Lower leg skin (tissue), 4 donors: ENCODE data around the gene NSUN6. TPM values are rescaled to one million over a fixed set of nuclear protein-coding genes. Genes with fewer than 3 reads are reported as not detected.

Experiments
- DNase-seq, 2 donors: peaks; one replicate each; pipeline ENCODE4 v3.0.0-alpha.2; 2019; ENCODE audit warnings: low spot score in 2 of 2
- H3K4me3 ChIP-seq: fragments of 200-600 bp; sonication (generic); 2 replicates; pipeline ENCODE4 v1.5.1; 2017; ENCODE audit warnings: mild to moderate bottlenecking, low read depth; ENCODE audit not compliant: poor library complexity, severe bottlenecking
- POLR2A ChIP-seq, 2 donors: fragments of 450-650 bp; IDR thresholded peaks; one replicate each; pipeline ENCODE4 v1.6.1; 2016 to 2017; ENCODE audit warnings: antibody characterized with exemption in 2 of 2, mild to moderate bottlenecking in 1 of 2, moderate library complexity in 1 of 2
- WGBS, 2 donors: methylation state at CpG; one replicate each; pipeline ENCODE4 v1.1.5; 2018; 5-methylcytosine and 5-hydroxymethylcytosine counted together
- intact Hi-C: fragments of 100-400 bp; cut with DNase I; formaldehyde crosslinking; loops from one replicate; pipeline ENCODE4 v1.15.0; 2023; ENCODE audit warnings: low total_unique reads
- total RNA-seq, 4 donors: library from RNA; depleted of rRNA; stranded (reverse); fragments of >200 nt; gene quantifications; one replicate each; pipeline ENCODE4 v1.1.0, GENCODE V29; 2016
- TF ChIP-seq, protein P1 (sequence below), 3 donors: fragments of 450-650 bp; IDR thresholded peaks; one replicate each; pipeline ENCODE4 v1.5.1; 2016; ENCODE audit warnings: antibody characterized with exemption in 3 of 3, mild to moderate bottlenecking in 3 of 3, moderate library complexity in 2 of 3

The NSUN6 gene
- total RNA-seq, 4 donors from 2014 or later, result 5.9 to 12.8 (median 8.6) TPM

DNA sequence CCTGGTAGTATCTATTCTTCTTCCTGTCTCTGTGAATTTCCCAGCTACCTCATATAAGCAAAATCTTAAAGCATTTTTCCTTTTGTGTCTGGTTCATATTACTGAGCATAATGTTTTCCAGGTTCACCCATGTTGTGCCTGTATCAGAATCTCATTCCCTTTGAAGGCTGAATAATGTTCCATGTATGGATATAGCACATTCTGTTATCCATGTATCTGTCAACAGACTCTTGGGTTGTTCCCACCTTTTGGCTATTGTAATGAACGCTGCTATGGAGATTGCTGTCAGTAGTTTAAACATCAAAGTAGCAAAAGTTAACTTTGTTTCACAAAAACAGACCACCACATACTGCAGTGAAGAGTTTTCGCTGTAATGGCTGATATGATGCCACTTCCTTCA lies 99.9 kb downstream of the NSUN6 start:
- DNase-seq, result no peak
- TF ChIP-seq POLR2A (IDR thresholded peaks at IDR 0.05), result no peak
- TF ChIP-seq, protein P1, sequence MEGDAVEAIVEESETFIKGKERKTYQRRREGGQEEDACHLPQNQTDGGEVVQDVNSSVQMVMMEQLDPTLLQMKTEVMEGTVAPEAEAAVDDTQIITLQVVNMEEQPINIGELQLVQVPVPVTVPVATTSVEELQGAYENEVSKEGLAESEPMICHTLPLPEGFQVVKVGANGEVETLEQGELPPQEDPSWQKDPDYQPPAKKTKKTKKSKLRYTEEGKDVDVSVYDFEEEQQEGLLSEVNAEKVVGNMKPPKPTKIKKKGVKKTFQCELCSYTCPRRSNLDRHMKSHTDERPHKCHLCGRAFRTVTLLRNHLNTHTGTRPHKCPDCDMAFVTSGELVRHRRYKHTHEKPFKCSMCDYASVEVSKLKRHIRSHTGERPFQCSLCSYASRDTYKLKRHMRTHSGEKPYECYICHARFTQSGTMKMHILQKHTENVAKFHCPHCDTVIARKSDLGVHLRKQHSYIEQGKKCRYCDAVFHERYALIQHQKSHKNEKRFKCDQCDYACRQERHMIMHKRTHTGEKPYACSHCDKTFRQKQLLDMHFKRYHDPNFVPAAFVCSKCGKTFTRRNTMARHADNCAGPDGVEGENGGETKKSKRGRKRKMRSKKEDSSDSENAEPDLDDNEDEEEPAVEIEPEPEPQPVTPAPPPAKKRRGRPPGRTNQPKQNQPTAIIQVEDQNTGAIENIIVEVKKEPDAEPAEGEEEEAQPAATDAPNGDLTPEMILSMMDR (IDR thresholded peaks at IDR 0.05), result no peak
- no peak overlapping the region for H3K4me3 ChIP-seq
- WGBS, 2 donors, result 65 to 76% methylated on average over 2 of the region's 2 CpGs
- intact Hi-C loops, result no loop called here

DNA sequence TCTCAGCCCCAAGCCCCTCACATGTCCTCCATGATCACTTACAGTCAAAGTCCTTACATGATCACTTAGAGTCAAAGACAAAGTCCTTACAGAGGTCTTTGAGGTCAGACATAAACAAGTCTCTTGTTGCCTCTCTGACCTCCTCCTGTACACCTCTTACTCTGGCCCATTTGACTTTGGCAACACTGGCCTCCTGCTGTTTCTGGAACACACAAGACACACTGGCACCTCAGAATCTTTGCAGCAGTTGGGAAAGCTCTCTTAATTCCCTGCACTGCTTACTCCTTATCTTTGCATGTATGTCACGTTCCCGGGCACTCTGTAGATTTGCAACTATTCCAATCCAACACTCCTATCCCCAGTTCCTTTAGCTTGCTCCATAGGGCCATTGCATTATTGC lies 102.3 kb downstream of the NSUN6 start:
- H3K4me3 ChIP-seq, result no peak overlapping the region
- no peak for DNase-seq
- TF ChIP-seq POLR2A (IDR thresholded peaks at IDR 0.05), result no peak
- TF ChIP-seq, protein P1 (IDR thresholded peaks at IDR 0.05), result no peak
- WGBS, 2 donors, result 95 to 96% methylated on average over 2 of the region's 2 CpGs
- intact Hi-C loops, result no loop called here

DNA sequence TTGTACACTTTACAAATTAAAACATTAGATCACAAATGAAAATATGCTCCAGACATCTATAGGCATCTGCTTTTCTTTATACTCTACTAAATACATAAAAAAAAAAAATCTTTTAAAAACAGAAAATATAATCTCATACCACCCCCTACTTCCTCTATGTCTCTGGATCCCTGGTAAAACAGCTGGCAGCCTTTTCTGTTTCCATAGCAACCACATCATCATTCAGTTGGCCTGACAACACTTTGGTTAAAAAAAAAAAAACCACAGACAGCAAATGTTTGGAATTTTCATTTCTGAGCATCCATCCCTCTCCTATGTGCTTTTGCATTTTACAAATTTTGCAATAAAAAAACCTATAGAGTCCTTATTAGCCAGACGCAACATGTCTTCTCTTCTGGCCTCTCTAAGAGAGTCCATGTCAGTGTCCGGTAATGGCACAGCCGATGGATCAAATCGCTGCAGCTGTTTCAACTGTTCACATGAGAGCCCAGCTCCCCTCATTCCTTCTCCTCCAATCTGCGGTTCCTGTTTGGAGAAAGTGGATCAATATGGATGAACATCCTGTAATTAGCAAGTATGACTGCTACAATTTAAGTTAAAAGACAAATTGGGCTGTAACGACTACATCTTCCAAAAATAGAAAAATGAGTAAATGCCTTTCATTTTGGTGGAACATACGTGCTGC lies 105.6 kb downstream of the NSUN6 start:
- no peak overlapping the region for H3K4me3 ChIP-seq
- WGBS, 2 donors, result 90 to 92% methylated on average over 7 of the region's 7 CpGs
- no peak for TF ChIP-seq POLR2A (IDR thresholded peaks at IDR 0.05)
- no peak for DNase-seq
- intact Hi-C loops, result no loop called here

DNA sequence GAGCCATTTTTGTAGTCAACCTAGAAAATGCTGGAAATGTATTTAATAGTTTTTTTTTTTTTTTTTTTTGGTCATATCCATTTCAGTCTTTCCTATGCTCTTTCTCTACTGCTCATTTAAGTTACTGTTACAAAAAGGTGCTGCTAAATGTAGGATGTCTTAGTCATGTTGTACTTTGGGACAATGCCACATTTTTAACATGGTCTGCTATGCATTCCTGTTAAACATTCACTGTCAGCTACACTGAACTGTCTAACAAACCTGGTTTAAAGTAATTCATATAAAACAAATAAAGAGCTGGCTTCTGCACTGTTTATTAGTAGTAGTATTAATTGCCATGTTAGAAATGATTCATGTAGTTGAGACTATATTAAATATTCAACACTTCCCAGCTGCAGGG lies 108.6 kb downstream of the NSUN6 start:
- no peak for TF ChIP-seq POLR2A (IDR thresholded peaks at IDR 0.05)
- TF ChIP-seq, protein P1 (IDR thresholded peaks at IDR 0.05), result no peak
- intact Hi-C loops, result no loop called here
- no peak overlapping the region for H3K4me3 ChIP-seq
- no peak for DNase-seq

DNA sequence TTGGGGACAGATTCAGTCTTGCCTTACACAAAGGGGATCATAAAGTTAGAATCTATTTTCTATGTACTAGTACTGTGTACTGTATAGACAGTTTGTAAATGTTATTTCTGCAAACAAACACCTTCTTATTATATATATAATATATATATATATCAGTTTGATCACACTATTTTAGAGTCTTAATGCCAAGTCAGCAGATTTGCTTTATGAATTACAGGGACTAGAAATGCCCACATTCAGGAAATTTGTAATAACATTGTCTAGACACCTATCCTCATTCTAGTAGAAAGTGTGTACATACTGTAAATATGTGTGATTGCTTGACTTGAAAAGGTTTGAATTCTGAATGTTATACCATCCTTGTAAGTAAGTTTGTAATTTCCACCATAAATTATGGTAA lies 111.2 kb downstream of the NSUN6 start:
- H3K4me3 ChIP-seq, result no peak overlapping the region
- no peak for DNase-seq
- intact Hi-C loops, result no loop called here
- TF ChIP-seq, protein P1 (IDR thresholded peaks at IDR 0.05), result no peak

DNA sequence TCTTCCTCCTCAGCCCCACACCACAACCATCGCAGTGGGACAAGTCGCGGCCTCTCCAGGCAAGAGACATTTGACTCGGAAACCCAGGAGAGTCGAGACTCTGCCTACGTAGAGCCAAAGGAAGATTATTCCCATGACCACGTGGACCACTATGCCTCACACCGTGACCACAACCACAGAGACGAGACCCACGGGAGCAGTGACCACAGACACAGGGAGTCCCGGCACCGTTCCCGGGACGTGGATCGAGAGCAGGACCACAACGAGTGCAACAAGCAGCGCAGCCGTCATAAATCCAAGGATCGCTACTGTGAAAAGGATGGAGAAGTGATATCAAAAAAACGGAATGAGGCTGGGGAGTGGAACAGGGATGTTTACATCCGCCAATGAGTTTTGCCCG lies 112.1 kb downstream of the NSUN6 start:
- WGBS, 2 donors, result 91 to 92% methylated on average over 22 of the region's 22 CpGs
- H3K4me3 ChIP-seq, result no peak overlapping the region
- intact Hi-C loops, result no loop called here
- no peak for DNase-seq
- TF ChIP-seq, protein P1 (IDR thresholded peaks at IDR 0.05), result no peak
- no peak for TF ChIP-seq POLR2A (IDR thresholded peaks at IDR 0.05)
